ENCODE results near the gene PLXNC1.

PLXNC1 gene

GRCh38 chr12:94204499-94205247, 56.3 kb downstream of the PLXNC1 start:
- DNase-seq (ENCODE audit: low read depth) = no peak

GRCh38 chr12:94205822-94206221, 57.4 kb downstream of the PLXNC1 start:
- no peak for DNase-seq (ENCODE audit: low read depth)

- no peak for DNase-seq (ENCODE audit: low read depth)
Observed at GRCh38 chr12:94206886-94207285, 58.5 kb downstream of the PLXNC1 start.

- DNase-seq (ENCODE audit: low read depth) = no peak
Observed at GRCh38 chr12:94207467-94207848, 59.1 kb downstream of the PLXNC1 start.

- no peak for DNase-seq (ENCODE audit: low read depth)
Observed at GRCh38 chr12:94207849-94208621, 59.7 kb downstream of the PLXNC1 start.

GRCh38 chr12:94208622-94208966, 60.2 kb downstream of the PLXNC1 start:
- no peak for DNase-seq (ENCODE audit: low read depth)

GRCh38 chr12:94209240-94209639, 60.9 kb downstream of the PLXNC1 start:
- no peak for DNase-seq (ENCODE audit: low read depth)

- no peak for DNase-seq (ENCODE audit: low read depth)
Observed at GRCh38 chr12:94211021-94211420, 62.6 kb downstream of the PLXNC1 start.

GRCh38 chr12:94218233-94218632, 69.9 kb downstream of the PLXNC1 start:
- DNase-seq (ENCODE audit: low read depth) = no peak

GRCh38 chr12:94219622-94220302, 71.4 kb downstream of the PLXNC1 start:
- no peak for DNase-seq (ENCODE audit: low read depth)

- DNase-seq (ENCODE audit: low read depth) = no peak
Observed at GRCh38 chr12:94220804-94221203, 72.4 kb downstream of the PLXNC1 start.

- DNase-seq (ENCODE audit: low read depth) = no peak
Observed at GRCh38 chr12:94222351-94223084, 74.1 kb downstream of the PLXNC1 start.

- no peak for DNase-seq (ENCODE audit: low read depth)
Observed at GRCh38 chr12:94223842-94224241, 75.5 kb downstream of the PLXNC1 start.

- no peak for DNase-seq (ENCODE audit: low read depth)
Observed at GRCh38 chr12:94225506-94225905, 77.1 kb downstream of the PLXNC1 start.

- no peak for DNase-seq (ENCODE audit: low read depth)
Observed at GRCh38 chr12:94225947-94226630, 77.7 kb downstream of the PLXNC1 start.

GRCh38 chr12:94227066-94227465, 78.7 kb downstream of the PLXNC1 start:
- DNase-seq (ENCODE audit: low read depth) = no peak

GRCh38 chr12:94228488-94228907, 80.1 kb downstream of the PLXNC1 start:
- DNase-seq (ENCODE audit: low read depth) = no peak

GRCh38 chr12:94229902-94230301, 81.5 kb downstream of the PLXNC1 start:
- DNase-seq (ENCODE audit: low read depth) = no peak

- no peak for DNase-seq (ENCODE audit: low read depth)
Observed at GRCh38 chr12:94230357-94230905, 82.1 kb downstream of the PLXNC1 start.

GRCh38 chr12:94231709-94232108, 83.3 kb downstream of the PLXNC1 start:
- DNase-seq (ENCODE audit: low read depth) = no peak

GRCh38 chr12:94235848-94236247, 87.5 kb downstream of the PLXNC1 start:
- no peak for DNase-seq (ENCODE audit: low read depth)
